OCI-LY7 (cell line): ENCODE results near the gene SYNGR1. TPM values are rescaled to one million over a fixed set of nuclear protein-coding genes. Genes with fewer than 3 reads are reported as not detected.

Experiments
- BruUV-seq: library from RNA; stranded (reverse); fragments of 400-500 nt; replicated peaks from 2 replicates; lab custom pipeline; 2021; lab: Mats Ljungman, UMichigan
- CTCF ChIA-PET: fragments of 300-600 bp; sonication (Branson Sonifier 250); formaldehyde crosslinking; loops from one replicate; lab custom pipeline; 2022; ENCODE audit warnings: antibody characterized with exemption; ENCODE audit not compliant: unreplicated experiment; lab: Charles Lee
- POLR2A ChIA-PET: fragments of 300-600 bp; sonication (Branson Sonifier 250); formaldehyde crosslinking; loops from one replicate; lab custom pipeline; 2022; ENCODE audit warnings: antibody characterized with exemption; lab: Charles Lee
- DNase-seq: peaks from one replicate; pipeline ENCODE4 v3.0.0-alpha.2; 2015; ENCODE audit warnings: low spot score
- H2AFZ ChIP-seq: fragments of 200-600 bp; sonication (generic), shearing (Covaris generic); 2 replicates; pipeline ENCODE4 v1.6.1; 2014; ENCODE audit warnings: mild to moderate bottlenecking, antibody characterized with exemption, low read length, moderate library complexity
- H3K27ac ChIP-seq: fragments of 200-600 bp; sonication (generic); 2 replicates; pipeline ENCODE4 v1.5.1; 2014; ENCODE audit warnings: mixed run types, low read depth, mild to moderate bottlenecking, moderate library complexity, low read length, inconsistent platforms; ENCODE audit not compliant: poor library complexity, severe bottlenecking
- H3K36me3 ChIP-seq: fragments of 200-600 bp; sonication (generic); 2 replicates; pipeline ENCODE4 v1.6.1; 2014; ENCODE audit warnings: mild to moderate bottlenecking, antibody characterized with exemption, low read length, moderate library complexity, mixed read lengths; ENCODE audit not compliant: insufficient read depth
- H3K4me1 ChIP-seq: fragments of 200-600 bp; sonication (generic); 2 replicates; pipeline ENCODE4 v1.5.1; 2014; ENCODE audit warnings: mild to moderate bottlenecking, low read length; ENCODE audit not compliant: insufficient read depth, poor library complexity, severe bottlenecking
- H3K4me2 ChIP-seq: fragments of 200-600 bp; sonication (generic); 2 replicates; pipeline ENCODE4 v1.6.1; 2014; ENCODE audit warnings: mild to moderate bottlenecking, low read length
- H3K4me3 ChIP-seq: fragments of 200-600 bp; sonication (generic); 2 replicates; pipeline ENCODE4 v1.5.1; 2014; ENCODE audit warnings: mild to moderate bottlenecking, low read depth, low read length; ENCODE audit not compliant: poor library complexity, severe bottlenecking
- H3K79me2 ChIP-seq: fragments of 200-600 bp; sonication (generic); 2 replicates; pipeline ENCODE4 v1.6.1; 2016; ENCODE audit warnings: low read depth, mild to moderate bottlenecking, low read length, moderate library complexity, mixed read lengths; ENCODE audit not compliant: insufficient read depth
- H3K9me2 ChIP-seq: fragments of 200-600 bp; sonication (generic); 2 replicates; pipeline ENCODE4 v1.6.1; 2016; ENCODE audit warnings: mild to moderate bottlenecking, low read length, mixed read lengths; ENCODE audit not compliant: insufficient read depth
- H3K9me3 ChIP-seq: fragments of 200-600 bp; sonication (generic); 2 replicates; pipeline ENCODE4 v1.6.1; 2014; ENCODE audit warnings: mild to moderate bottlenecking, mixed run types, low read length, mixed read lengths
- H4K20me1 ChIP-seq: fragments of 200-600 bp; sonication (generic); 2 replicates; pipeline ENCODE4 v1.6.1; 2014; ENCODE audit warnings: mild to moderate bottlenecking, antibody characterized with exemption, low read length, moderate library complexity, mixed read lengths; ENCODE audit not compliant: insufficient read depth
- CTCF ChIP-seq: fragments of 200-600 bp; sonication (generic); conservative IDR thresholded peaks from 2 replicates; pipeline ENCODE4 v1.5.1; 2014; ENCODE audit warnings: mild to moderate bottlenecking, antibody characterized with exemption, low read length, moderate library complexity, mixed read lengths
- EZH2phosphoT487 ChIP-seq: fragments of 200-600 bp; sonication (generic); IDR thresholded peaks from 2 replicates; pipeline ENCODE4 v1.6.1; 2018; ENCODE audit warnings: low read depth, borderline replicate concordance, mild to moderate bottlenecking, mixed run types, antibody characterized with exemption, low read length, moderate library complexity, mixed read lengths
- intact Hi-C: fragments of 100-400 bp; cut with micrococcal nuclease; formaldehyde crosslinking; loops from one replicate; pipeline ENCODE4 v1.10.0; 2022; ENCODE audit not compliant: unreplicated experiment
- total RNA-seq, 2 experiments: library from RNA; depleted of rRNA in 1 of 2; stranded (reverse); fragments of >200 nt in 1 of 2; shearing (Covaris generic) in 1 of 2; gene quantifications; 2 replicates each; pipeline ENCODE4 v1.2.3, GENCODE V29; 2014 to 2022

Gene SYNGR1
- total RNA-seq, 2 experiments from 2014 or later: 10.2 to 23.3 TPM

GRCh38 chr22:39408173-39408572 is 58.4 kb downstream of the SYNGR1 start:
- intact Hi-C loops: no loop called here
- Histone ChIP-seq H2AFZ (no peak overlapping the region), H3K27ac (no peak overlapping the region), H3K36me3 (peaks cover 7% of the 10 kb centered on the region), H4K20me1 (no peaks in the 10 kb centered on the region), H3K4me2 (no peak overlapping the region), H3K79me2 (no peaks in the 10 kb centered on the region), H3K9me3 (no peaks in the 10 kb centered on the region), H3K4me3 (no peak overlapping the region), H3K4me1 (peaks cover 21% of the 10 kb centered on the region), H3K9me2 (no peaks in the 10 kb centered on the region)
- DNase-seq: no peak
- no TSS peak for BruUV-seq
- ChIA-PET CTCF (no interaction called here), POLR2A (no interaction called here)
- TF ChIP-seq EZH2phosphoT487: no peak
- TF ChIP-seq CTCF: no peak

GRCh38 chr22:39408807-39409206 is 59.0 kb downstream of the SYNGR1 start:
- Histone ChIP-seq H3K36me3 (peaks cover 5% of the 10 kb centered on the region), H3K4me2 (no peak overlapping the region), H3K79me2 (no peaks in the 10 kb centered on the region), H3K9me2 (no peaks in the 10 kb centered on the region), H3K9me3 (no peaks in the 10 kb centered on the region), H2AFZ (no peak overlapping the region), H3K4me1 (peaks cover 21% of the 10 kb centered on the region), H4K20me1 (no peaks in the 10 kb centered on the region), H3K27ac (no peak overlapping the region), H3K4me3 (no peak overlapping the region)
- BruUV-seq: no TSS peak
- CTCF ChIA-PET: no interaction called here
- no peak for DNase-seq
- POLR2A ChIA-PET: no interaction called here
- intact Hi-C loops: no loop called here
- TF ChIP-seq CTCF (no peak), EZH2phosphoT487 (no peak)

GRCh38 chr22:39409516-39410029 is 59.8 kb downstream of the SYNGR1 start:
- peaks cover 5% of the 10 kb centered on the region for H3K36me3 ChIP-seq

More at GRCh38 chr22:39409516-39410029, 59.8 kb downstream of the SYNGR1 start:
- peaks cover 21% of the 10 kb centered on the region for H3K4me1 ChIP-seq
- H4K20me1 ChIP-seq: no peaks in the 10 kb centered on the region
- H3K79me2 ChIP-seq: no peaks in the 10 kb centered on the region
- no peak for DNase-seq
- no peak overlapping the region for H3K27ac ChIP-seq
- no peak for TF ChIP-seq CTCF
- ChIA-PET CTCF (no interaction called here), POLR2A (no interaction called here)
- H3K4me2 ChIP-seq: no peak overlapping the region
- no peak overlapping the region for H3K4me3 ChIP-seq
- intact Hi-C loops: no loop called here
- BruUV-seq: no TSS peak
- no peaks in the 10 kb centered on the region for H3K9me3 ChIP-seq
- H2AFZ ChIP-seq: no peak overlapping the region
- no peaks in the 10 kb centered on the region for H3K9me2 ChIP-seq
